GM12878 (cell line): ENCODE data around the gene POLR1A. TPM values are rescaled to one million over a fixed set of nuclear protein-coding genes. Genes with fewer than 3 reads are reported as not detected.

ENCODE experiments used
- ATAC-seq: fragments of 200-7000 bp; cut with Tn5 transposase; 3 replicates; pipeline ENCODE4 v1.9.1; 2020; ENCODE audit warnings: mild to moderate bottlenecking, moderate library complexity
- BruUV-seq: library from RNA; stranded (reverse); fragments of 400-500 nt; replicated peaks from 2 replicates; lab custom pipeline; 2021; lab: Mats Ljungman, UMichigan
- CTCF ChIA-PET: fragments of 300-600 bp; sonication (Branson Sonifier 250); formaldehyde crosslinking; extraction: SDS; loops from one replicate; lab custom pipeline; 2021; ENCODE audit warnings: inconsistent platforms; lab: Yijun Ruan, JAX
- POLR2A ChIA-PET: fragments of 350-600 bp; formaldehyde crosslinking; extraction: SDS; loops from one replicate; lab custom pipeline; 2021; ENCODE audit warnings: inconsistent platforms; lab: Charles Lee
- RAD21 ChIA-PET: fragments of 300-600 bp; sonication (Branson Sonifier 250); formaldehyde crosslinking; loops from one replicate; lab custom pipeline; 2023; ENCODE audit warnings: antibody characterized with exemption; ENCODE audit not compliant: unreplicated experiment; lab: Charles Lee
- SMC1A ChIA-PET: fragments of 300-600 bp; sonication (Branson Sonifier 250); formaldehyde crosslinking; loops from one replicate; lab custom pipeline; 2023; ENCODE audit not compliant: unreplicated experiment, uncharacterized antibody; lab: Charles Lee
- DNase-seq: peaks from one replicate; pipeline ENCODE4 v3.0.0-alpha.2; 2011; ENCODE audit warnings: low read depth, low spot score
- FAIRE-seq: peaks from 3 replicates; lab custom pipeline; 2011; peaks lifted over from hg19 to GRCh38; lab: Jason Lieb, UNC
- H2AFZ ChIP-seq: 2 replicates; pipeline ENCODE4 v1.6.0; 2011; ENCODE audit warnings: low read depth, low read length, control low read depth; ENCODE audit not compliant: control insufficient read depth
- H3K27ac ChIP-seq: 2 replicates; pipeline ENCODE4 v1.5.1; 2011; ENCODE audit warnings: control low read depth; ENCODE audit not compliant: control insufficient read depth, insufficient read depth
- H3K27me3 ChIP-seq, 2 experiments: replicated peaks in 1 of 2; 2 replicates each; pipeline versions ENCODE4 v1.6.0 to v1.6.1; 2011; ENCODE audit warnings: low read length in 1 of 2; ENCODE audit not compliant: control insufficient read depth in 2 of 2, insufficient read depth in 2 of 2
- H3K36me3 ChIP-seq, 2 experiments: 2 replicates each; pipeline ENCODE4 v1.5.1; 2011; ENCODE audit warnings: low read length in 1 of 2; ENCODE audit not compliant: control insufficient read depth in 2 of 2, insufficient read depth in 2 of 2
- H3K4me1 ChIP-seq: 2 replicates; pipeline ENCODE4 v1.6.1; 2011; ENCODE audit warnings: mild to moderate bottlenecking, low read length, moderate library complexity, mixed read lengths; ENCODE audit not compliant: control insufficient read depth, insufficient read depth
- H3K4me2 ChIP-seq: 2 replicates; pipeline ENCODE4 v1.6.0; 2011; ENCODE audit warnings: control low read depth; ENCODE audit not compliant: control insufficient read depth, insufficient read depth
- H3K4me3 ChIP-seq: fragments of 200-600 bp; sonication (generic); 2 replicates; pipeline ENCODE4 v1.5.1; 2016
- H3K79me2 ChIP-seq: 2 replicates; pipeline ENCODE4 v1.6.0; 2011; ENCODE audit warnings: low read length; ENCODE audit not compliant: control insufficient read depth, insufficient read depth
- H3K9ac ChIP-seq: 2 replicates; pipeline ENCODE4 v1.8.0; 2011; ENCODE audit warnings: low read length, control low read depth, mixed read lengths; ENCODE audit not compliant: control insufficient read depth, insufficient read depth
- H3K9me3 ChIP-seq: replicated peaks from 3 replicates; pipeline ENCODE4 v1.5.1; 2011; ENCODE audit warnings: mild to moderate bottlenecking, low read length; ENCODE audit not compliant: control insufficient read depth, insufficient read depth
- H4K20me1 ChIP-seq: 2 replicates; pipeline ENCODE4 v1.6.0; 2011; ENCODE audit not compliant: control insufficient read depth, insufficient read depth
- ATF2 ChIP-seq: IDR thresholded peaks from 2 replicates; pipeline ENCODE4 v1.6.1; 2012; ENCODE audit warnings: low read length, inconsistent platforms
- CEBPZ ChIP-seq: fragments of 150-350 bp; IDR thresholded peaks from 2 replicates; pipeline ENCODE4 v1.6.1; 2016; ENCODE audit warnings: low read depth, low read length
- DPF2 ChIP-seq: fragments of 450-650 bp; IDR thresholded peaks from 2 replicates; pipeline ENCODE4 v1.6.1; 2017; ENCODE audit warnings: mild to moderate bottlenecking
- EED ChIP-seq: sonication (generic); IDR thresholded peaks from 2 replicates; pipeline ENCODE4 v1.6.1; 2016; ENCODE audit warnings: antibody characterized with exemption, low read depth
- EGR1 ChIP-seq, 2 experiments: IDR thresholded peaks; 1 replicate in 1 of 2; 2 replicates in 1 of 2; pipeline ENCODE4 v1.6.1; 2011 to 2012; ENCODE audit warnings: low read depth in 2 of 2, low read length in 2 of 2, borderline replicate concordance in 1 of 2, mild to moderate bottlenecking in 1 of 2, moderate library complexity in 1 of 2
- MYB ChIP-seq: fragments of 150-350 bp; IDR thresholded peaks from 2 replicates; pipeline ENCODE4 v1.6.1; 2014; ENCODE audit warnings: mild to moderate bottlenecking, low read depth, low read length, borderline replicate concordance
- RBBP5 ChIP-seq: fragments of 200-600 bp; sonication (generic); conservative IDR thresholded peaks from 2 replicates; pipeline ENCODE4 v1.6.1; 2016
- RFX5 ChIP-seq: IDR thresholded peaks from 2 replicates; pipeline ENCODE4 v1.6.1; 2011; ENCODE audit warnings: low read depth, low read length, improper control_type of control experiment
- ZNF384 ChIP-seq: IDR thresholded peaks from 2 replicates; pipeline ENCODE4 v1.6.1; 2012; ENCODE audit warnings: low read depth, mild to moderate bottlenecking, low read length, improper control_type of control experiment, borderline replicate concordance
- WGBS: methylation state at CpG from one replicate; pipeline ENCODE4 v1.1.6; 2016; ENCODE audit warnings: low lambda C conversion rate; ENCODE audit not compliant: insufficient replicate concordance, insufficient coverage; ENCODE audit errors: missing lambda C conversion rate; 5-methylcytosine and 5-hydroxymethylcytosine counted together
- in situ Hi-C: fragments of 300-500 bp; cut with MboI; formaldehyde crosslinking; loops from 9 replicates; pipeline ENCODE4 v1.14.3; 2018; ENCODE audit warnings: mixed read lengths
- intact Hi-C: fragments of 100-400 bp; cut with micrococcal nuclease; formaldehyde crosslinking; loops from one replicate; pipeline ENCODE4 v1.14.2; 2022; ENCODE audit not compliant: unreplicated experiment
- polyA plus RNA-seq, 11 experiments: library from polyadenylated mRNA; depleted of rRNA in 4 of 11; unstranded in 6 of 11; stranded (reverse) in 5 of 11; fragments of >200 nt; fragmentation: Nextera tagmentation in 4 of 11; fragmentation: Illumina TruSeq in 1 of 11; extraction: Ambion mirVana in 4 of 11; extraction: Trizol in 1 of 11; gene quantifications; 1 replicate in 1 of 11; 2 replicates in 10 of 11; pipeline versions ENCODE4 v1.2.1 to v1.2.3, GENCODE V29; 2011 to 2016; ENCODE audit warnings: inconsistent platforms in 2 of 11, missing spikeins in 2 of 11, low read depth in 1 of 11
- total RNA-seq, 4 experiments: library from RNA; depleted of rRNA in 3 of 4; stranded (reverse); fragments of >200 nt in 3 of 4; fragmentation: Illumina TruSeq in 1 of 4; extraction: Trizol in 1 of 4; gene quantifications; 2 replicates each; pipeline versions ENCODE4 v1.2.1 to v1.2.3, GENCODE V29; 2013 to 2021
- TF ChIP-seq, protein P1 (sequence below): IDR thresholded peaks from 2 replicates; pipeline ENCODE4 v1.6.1; 2012; ENCODE audit warnings: improper control_type of control experiment, low read depth, low read length; ENCODE audit not compliant: insufficient replicate concordance
- TF ChIP-seq, protein P2 (sequence below): fragments of 450-650 bp; formaldehyde crosslinking; IDR thresholded peaks from 2 replicates; pipeline ENCODE4 v1.5.0; 2022; ENCODE audit warnings: mild to moderate bottlenecking, missing genetic modification characterization

The POLR1A gene
- total and polyA plus RNA-seq, 10 of the 15 experiments (the other 5 are each of a cell fraction or from before 2014, with no cell fraction given) = 2.1 to 53.9 (median 17.8) TPM

- no peak overlapping the region for H2AFZ ChIP-seq
- ChIA-PET POLR2A (no interaction called here), SMC1A (no interaction called here), CTCF (no interaction called here), RAD21 (no interaction called here)
- no peaks in the 10 kb centered on the region for H3K9me3 ChIP-seq
- H3K79me2 ChIP-seq = no peaks in the 10 kb centered on the region
- no peak for DNase-seq
- no peaks in the 10 kb centered on the region for H4K20me1 ChIP-seq
- no peaks in the 10 kb centered on the region for H3K27me3 ChIP-seq
- no peak overlapping the region for H3K4me2 ChIP-seq
- peaks cover 54 to 56% of the 10 kb centered on the region in 2 experiments for H3K36me3 ChIP-seq
- no peak overlapping the region for H3K9ac ChIP-seq
- WGBS = 99% methylated on average over 4 of the region's 4 CpGs
- H3K27ac ChIP-seq = no peak overlapping the region
- in situ Hi-C loops (no loop called here), intact Hi-C loops (no loop called here)
- H3K4me3 ChIP-seq = no peak overlapping the region
- peaks cover 14% of the 10 kb centered on the region for H3K4me1 ChIP-seq
- ATAC-seq = no peak
- FAIRE-seq = no peak
- no TSS peak for BruUV-seq
- TF ChIP-seq, protein P1, sequence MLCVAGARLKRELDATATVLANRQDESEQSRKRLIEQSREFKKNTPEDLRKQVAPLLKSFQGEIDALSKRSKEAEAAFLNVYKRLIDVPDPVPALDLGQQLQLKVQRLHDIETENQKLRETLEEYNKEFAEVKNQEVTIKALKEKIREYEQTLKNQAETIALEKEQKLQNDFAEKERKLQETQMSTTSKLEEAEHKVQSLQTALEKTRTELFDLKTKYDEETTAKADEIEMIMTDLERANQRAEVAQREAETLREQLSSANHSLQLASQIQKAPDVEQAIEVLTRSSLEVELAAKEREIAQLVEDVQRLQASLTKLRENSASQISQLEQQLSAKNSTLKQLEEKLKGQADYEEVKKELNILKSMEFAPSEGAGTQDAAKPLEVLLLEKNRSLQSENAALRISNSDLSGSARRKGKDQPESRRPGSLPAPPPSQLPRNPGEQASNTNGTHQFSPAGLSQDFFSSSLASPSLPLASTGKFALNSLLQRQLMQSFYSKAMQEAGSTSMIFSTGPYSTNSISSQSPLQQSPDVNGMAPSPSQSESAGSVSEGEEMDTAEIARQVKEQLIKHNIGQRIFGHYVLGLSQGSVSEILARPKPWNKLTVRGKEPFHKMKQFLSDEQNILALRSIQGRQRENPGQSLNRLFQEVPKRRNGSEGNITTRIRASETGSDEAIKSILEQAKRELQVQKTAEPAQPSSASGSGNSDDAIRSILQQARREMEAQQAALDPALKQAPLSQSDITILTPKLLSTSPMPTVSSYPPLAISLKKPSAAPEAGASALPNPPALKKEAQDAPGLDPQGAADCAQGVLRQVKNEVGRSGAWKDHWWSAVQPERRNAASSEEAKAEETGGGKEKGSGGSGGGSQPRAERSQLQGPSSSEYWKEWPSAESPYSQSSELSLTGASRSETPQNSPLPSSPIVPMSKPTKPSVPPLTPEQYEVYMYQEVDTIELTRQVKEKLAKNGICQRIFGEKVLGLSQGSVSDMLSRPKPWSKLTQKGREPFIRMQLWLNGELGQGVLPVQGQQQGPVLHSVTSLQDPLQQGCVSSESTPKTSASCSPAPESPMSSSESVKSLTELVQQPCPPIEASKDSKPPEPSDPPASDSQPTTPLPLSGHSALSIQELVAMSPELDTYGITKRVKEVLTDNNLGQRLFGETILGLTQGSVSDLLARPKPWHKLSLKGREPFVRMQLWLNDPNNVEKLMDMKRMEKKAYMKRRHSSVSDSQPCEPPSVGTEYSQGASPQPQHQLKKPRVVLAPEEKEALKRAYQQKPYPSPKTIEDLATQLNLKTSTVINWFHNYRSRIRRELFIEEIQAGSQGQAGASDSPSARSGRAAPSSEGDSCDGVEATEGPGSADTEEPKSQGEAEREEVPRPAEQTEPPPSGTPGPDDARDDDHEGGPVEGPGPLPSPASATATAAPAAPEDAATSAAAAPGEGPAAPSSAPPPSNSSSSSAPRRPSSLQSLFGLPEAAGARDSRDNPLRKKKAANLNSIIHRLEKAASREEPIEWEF = no peak
- TF ChIP-seq CEBPZ (no peak), RFX5 (no peak), RBBP5 (no peak), MYB (no peak), EGR1 (IDR thresholded peaks at IDR 0.05; ENCODE audit: borderline replicate concordance in 1 of 2, low read depth in 2 of 2, low read length in 2 of 2) (no peak), ZNF384 (no peak), DPF2 (no peak), ATF2 (no peak), EED (no peak)
- TF ChIP-seq, protein P2, sequence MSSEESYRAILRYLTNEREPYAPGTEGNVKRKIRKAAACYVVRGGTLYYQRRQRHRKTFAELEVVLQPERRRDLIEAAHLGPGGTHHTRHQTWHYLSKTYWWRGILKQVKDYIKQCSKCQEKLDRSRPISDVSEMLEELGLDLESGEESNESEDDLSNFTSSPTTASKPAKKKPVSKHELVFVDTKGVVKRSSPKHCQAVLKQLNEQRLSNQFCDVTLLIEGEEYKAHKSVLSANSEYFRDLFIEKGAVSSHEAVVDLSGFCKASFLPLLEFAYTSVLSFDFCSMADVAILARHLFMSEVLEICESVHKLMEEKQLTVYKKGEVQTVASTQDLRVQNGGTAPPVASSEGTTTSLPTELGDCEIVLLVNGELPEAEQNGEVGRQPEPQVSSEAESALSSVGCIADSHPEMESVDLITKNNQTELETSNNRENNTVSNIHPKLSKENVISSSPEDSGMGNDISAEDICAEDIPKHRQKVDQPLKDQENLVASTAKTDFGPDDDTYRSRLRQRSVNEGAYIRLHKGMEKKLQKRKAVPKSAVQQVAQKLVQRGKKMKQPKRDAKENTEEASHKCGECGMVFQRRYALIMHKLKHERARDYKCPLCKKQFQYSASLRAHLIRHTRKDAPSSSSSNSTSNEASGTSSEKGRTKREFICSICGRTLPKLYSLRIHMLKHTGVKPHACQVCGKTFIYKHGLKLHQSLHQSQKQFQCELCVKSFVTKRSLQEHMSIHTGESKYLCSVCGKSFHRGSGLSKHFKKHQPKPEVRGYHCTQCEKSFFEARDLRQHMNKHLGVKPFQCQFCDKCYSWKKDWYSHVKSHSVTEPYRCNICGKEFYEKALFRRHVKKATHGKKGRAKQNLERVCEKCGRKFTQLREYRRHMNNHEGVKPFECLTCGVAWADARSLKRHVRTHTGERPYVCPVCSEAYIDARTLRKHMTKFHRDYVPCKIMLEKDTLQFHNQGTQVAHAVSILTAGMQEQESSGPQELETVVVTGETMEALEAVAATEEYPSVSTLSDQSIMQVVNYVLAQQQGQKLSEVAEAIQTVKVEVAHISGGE (CRISPR knock-in tag) = no peak
These were observed 74.1 kb downstream of the POLR1A start for GRCh38 chr2:86031606-86032005.
